Fibroblast of pulmonary artery (primary cell): ENCODE data around the gene SPTBN1.

ENCODE experiments used
- DNase-seq: peaks from one replicate; pipeline ENCODE4 v3.0.0-alpha.2; 2010; ENCODE audit warnings: low read depth
- H3K4me3 ChIP-seq: replicated peaks from 2 replicates; pipeline ENCODE4 v1.5.1; 2011; ENCODE audit warnings: low read depth, mild to moderate bottlenecking, control low read depth, low read length, moderate library complexity
- TF ChIP-seq, protein P1 (sequence below): IDR thresholded peaks from 2 replicates; pipeline ENCODE4 v1.5.1; 2011; ENCODE audit warnings: mild to moderate bottlenecking, control low read depth, low read length, inconsistent platforms; ENCODE audit errors: missing control alignments

SPTBN1 gene

DNA sequence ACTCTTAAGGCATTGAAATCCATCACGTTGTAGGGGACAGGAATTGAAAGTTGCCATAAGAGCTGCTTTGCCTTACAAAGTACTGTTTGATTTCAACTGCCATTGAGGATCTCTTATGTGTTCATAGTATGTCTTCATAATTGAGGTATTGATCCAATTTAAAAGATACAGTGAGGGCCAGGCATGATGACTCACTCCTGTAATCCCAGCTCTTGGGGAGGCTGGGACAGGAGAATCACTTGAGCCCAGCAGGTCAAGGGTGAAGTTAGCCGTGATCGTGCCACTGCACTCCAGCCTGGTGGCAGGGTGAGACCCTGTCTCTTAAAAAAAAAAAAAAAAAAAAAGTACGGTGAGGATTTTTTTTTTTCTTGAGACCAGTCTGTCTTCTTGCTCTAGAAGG lies 175.6 kb downstream of the SPTBN1 start:
- DNase-seq: no peak
- H3K4me3 ChIP-seq: no peak overlapping the region
- TF ChIP-seq, protein P1, sequence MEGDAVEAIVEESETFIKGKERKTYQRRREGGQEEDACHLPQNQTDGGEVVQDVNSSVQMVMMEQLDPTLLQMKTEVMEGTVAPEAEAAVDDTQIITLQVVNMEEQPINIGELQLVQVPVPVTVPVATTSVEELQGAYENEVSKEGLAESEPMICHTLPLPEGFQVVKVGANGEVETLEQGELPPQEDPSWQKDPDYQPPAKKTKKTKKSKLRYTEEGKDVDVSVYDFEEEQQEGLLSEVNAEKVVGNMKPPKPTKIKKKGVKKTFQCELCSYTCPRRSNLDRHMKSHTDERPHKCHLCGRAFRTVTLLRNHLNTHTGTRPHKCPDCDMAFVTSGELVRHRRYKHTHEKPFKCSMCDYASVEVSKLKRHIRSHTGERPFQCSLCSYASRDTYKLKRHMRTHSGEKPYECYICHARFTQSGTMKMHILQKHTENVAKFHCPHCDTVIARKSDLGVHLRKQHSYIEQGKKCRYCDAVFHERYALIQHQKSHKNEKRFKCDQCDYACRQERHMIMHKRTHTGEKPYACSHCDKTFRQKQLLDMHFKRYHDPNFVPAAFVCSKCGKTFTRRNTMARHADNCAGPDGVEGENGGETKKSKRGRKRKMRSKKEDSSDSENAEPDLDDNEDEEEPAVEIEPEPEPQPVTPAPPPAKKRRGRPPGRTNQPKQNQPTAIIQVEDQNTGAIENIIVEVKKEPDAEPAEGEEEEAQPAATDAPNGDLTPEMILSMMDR: no peak

GRCh38 chr2:54632733-54633692 lies 176.9 kb downstream of the SPTBN1 start:
- no peak overlapping the region for H3K4me3 ChIP-seq
- TF ChIP-seq, protein P1: no peak
- peak; percentile 84 for DNase-seq

DNA sequence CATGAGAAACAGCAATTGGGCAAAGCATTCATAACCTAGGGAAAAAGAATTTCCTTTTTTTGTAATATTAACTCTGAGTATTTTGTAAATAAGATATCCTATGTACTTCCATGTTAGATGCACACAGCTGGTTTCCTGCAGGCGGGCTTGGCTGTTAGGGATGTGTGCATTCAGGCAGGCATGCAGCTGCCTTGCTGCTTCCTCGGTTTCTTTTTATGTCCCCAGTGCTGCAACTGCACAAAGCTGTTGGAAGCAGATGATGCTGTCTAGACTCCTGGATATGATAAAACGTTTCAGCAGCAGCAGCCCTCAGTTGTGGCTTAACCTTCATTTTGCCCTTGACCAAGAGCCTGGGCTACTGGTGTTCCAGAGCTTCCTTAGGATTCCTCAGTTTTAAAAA lies 177.9 kb downstream of the SPTBN1 start:
- DNase-seq: no peak
- TF ChIP-seq, protein P1: no peak
- no peak overlapping the region for H3K4me3 ChIP-seq

DNA sequence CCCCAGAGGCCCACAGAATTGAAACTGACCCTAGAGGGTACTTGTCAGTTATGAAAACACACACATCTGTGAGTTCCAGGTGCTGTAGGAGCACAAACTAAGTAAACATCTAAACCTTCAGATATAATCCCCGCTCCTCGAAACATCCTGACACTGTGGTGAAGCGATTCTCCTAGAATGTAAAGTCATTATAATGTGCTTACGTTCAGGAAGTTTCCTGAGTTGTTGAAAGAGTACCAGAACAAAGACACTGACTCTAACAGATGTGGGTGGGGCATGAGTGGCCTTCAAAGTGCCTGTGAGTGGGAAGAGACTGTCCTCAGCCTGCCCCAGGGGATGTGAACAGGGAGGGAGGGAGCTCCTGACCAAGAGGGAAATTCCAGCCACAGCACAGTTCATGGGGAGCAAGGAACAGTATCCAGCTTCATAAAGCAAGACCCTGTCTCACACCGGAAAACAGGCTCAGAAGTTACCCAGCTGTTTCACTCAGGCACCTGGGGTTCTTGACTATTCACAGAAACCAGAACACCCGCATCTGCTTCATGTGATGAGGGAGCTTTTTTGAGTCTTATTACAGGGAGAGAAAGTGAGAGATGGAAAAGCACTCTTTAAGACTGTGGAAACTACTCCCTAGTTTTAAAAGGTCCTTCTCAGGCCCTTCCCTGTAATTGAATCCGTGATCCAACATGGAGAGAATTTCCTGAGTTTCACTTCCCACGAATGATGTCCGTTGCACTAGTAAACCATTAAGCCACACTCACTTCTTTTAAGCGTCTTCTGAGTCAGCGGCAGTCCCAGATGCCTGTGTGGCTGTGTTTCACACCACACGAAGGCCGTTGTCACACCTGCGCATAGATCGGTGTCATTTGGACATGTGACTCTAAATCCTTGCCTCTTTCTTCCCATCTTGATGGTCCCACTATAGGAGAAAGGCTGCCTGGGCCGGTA lies 178.7 kb downstream of the SPTBN1 start:
- H3K4me3 ChIP-seq: peak overlapping the region; percentile 16

DNA sequence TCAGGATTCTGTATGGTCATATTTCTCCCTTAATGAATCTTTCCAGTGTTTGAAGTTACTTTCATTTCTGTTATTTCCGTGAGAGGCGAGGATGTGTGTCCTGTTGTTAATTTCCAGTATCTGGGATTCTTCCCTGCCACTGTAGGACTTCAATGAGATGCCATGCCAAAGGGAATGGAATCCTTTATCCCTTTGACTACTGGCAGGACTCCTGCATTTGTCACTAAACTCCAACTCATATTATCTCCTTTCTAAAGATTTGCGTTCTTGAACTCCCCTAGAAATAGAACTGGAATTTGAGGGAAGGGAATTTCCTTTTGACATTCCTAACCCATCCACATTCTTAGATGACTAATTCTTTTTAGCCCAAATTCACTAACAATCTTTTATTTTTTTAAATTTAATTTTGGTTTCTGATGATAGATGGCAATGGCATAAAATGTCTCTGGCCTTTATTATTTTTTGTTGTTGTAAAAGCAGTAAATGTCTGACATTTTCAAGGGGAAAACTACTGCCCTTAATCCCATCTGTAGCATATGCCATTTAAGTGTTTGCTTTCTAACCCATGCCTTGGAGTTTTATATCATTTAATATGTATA lies 179.5 kb downstream of the SPTBN1 start:
- TF ChIP-seq, protein P1: no peak
- peak; percentile 62 for DNase-seq
- peak overlapping the region; percentile 16 for H3K4me3 ChIP-seq

More for the DNA sequence above, 178.7 kb downstream of the SPTBN1 start:
- TF ChIP-seq, protein P1: no peak
- peak; percentile 95 for DNase-seq

DNA sequence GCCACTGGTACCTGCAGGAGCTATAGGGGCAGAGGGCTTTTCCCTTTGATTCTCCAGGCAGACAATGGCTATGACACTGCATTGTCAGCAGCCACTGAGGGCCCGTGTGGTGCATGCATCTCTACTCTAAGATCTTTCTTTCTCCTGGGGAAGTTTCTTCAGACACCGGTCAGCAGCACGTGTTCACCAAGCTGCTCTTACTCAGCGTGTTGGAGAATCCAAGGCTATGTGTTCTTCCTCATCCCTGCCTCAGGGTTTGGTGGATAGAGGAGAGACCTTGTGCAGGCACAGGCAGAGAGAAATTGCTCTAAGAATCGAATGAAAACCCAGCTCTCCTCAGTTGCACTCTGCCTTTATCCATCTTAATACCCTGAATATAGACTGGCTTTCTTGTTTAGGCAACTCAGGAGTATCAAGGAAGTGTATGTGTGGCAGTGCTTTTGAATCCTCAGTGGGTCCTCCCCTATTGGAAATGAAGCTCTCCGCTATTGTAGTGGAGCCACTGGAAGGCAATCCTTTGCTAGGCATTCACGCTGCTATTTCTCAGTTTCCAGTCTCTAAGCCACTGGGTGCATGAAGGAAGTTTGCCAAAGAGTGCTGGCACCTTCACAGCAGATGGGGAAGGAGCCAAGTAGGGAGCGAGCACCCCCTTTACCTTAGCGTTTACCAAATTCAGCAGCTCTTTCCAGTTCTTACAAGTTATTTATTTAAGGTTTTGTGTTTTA lies 180.4 kb downstream of the SPTBN1 start:
- no peak for DNase-seq
- no peak overlapping the region for H3K4me3 ChIP-seq
- TF ChIP-seq, protein P1: no peak
